GM21423 (cell line): Measurements from ENCODE around the gene ETNPPL.

Experiments
- ATAC-seq: cut with Tn5 transposase; IDR thresholded peaks from one replicate; pipeline ENCODE4 v1.9.1; 2021; ENCODE audit warnings: mild to moderate bottlenecking, moderate library complexity; ENCODE audit not compliant: unreplicated experiment

Gene ETNPPL

DNA sequence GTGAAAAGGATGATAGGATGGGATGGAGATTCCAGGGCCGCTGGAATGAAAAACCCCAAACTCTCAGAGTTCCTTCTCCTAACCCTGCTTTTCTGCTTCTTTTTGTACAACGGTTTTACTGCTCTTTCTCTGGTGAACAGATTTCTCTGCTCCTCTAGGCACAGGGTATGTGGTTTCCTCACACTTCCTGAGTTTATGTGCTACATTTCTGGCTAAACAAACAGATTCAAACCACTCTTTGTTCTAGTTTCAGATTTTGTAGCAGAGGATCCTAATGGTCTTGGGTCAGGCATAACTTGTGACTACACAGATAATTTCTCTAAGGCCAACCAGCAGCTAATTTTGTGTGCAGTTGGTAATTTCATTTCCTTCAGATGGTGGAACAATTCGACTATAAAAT, 59.9 kb downstream of the ETNPPL start:
- ATAC-seq = peak; percentile 58

DNA sequence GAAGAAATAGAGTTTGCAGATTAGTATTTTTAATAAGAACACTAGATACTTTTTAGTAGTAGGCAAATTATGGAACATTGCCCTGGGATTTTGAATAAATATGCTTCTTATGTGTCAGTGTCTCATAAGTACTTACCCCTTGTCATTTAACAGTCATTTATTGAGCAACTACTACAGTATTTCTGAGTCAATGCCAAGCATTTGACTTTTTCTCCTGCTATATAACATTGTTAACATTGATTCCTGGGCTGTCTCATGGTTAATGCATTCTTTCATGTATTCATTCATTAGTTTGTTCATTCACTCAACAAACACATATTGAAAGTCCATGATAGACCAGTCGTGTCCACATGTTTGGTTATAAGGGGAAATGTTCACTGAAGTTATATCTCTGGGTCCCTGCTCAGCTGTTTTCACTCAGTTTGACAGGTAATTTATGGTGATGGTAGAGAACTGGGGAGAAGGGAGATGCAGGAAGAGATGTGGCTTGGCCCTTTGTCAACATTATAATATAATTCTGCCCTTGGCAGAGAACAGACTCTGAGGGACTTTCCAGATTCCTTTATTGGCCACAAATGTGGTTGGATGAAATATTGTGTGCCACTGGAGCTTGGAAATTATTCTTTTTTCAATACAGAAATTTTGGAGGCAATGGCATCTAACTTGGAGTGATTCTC, 62.6 kb downstream of the ETNPPL start:
- no peak for ATAC-seq

DNA sequence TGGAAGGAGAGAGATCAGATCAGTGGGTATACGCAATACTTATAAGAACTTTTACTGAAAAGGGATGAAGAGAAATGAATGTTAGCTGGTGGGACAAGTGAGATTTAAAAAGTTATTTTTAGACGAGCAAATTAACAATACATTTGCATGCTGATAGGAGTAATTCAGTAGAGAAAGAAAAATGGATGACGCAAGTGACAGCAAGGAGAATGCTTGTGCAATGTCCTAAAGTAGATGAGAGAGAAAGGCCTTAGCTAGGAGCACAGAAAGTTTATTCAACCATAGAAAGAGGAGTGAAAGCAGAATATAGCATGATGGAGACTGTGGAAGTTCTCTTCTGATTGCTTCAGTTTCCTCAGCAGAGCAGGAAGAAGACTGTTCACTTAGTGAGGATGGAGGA, 66.7 kb downstream of the ETNPPL start:
- ATAC-seq = no peak

DNA sequence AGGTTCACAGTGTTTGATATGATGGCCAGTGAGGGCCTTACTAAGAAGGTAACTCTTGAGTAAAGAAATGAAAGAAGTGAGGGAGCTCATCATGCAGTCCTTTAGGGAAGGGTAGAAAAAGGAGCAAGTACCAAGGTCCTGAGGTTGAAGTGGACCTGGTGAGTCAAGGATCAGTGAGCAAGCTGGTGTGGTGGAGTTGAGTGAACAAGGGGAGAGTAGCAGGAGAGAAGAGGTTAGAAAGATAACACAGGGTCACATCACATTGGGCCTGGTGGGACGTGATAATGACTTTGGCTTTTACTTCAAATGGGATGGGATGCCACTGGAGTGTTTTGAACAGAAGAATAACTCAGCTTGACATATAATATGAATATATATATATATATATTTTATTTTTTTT, 67.8 kb downstream of the ETNPPL start:
- no peak for ATAC-seq

DNA sequence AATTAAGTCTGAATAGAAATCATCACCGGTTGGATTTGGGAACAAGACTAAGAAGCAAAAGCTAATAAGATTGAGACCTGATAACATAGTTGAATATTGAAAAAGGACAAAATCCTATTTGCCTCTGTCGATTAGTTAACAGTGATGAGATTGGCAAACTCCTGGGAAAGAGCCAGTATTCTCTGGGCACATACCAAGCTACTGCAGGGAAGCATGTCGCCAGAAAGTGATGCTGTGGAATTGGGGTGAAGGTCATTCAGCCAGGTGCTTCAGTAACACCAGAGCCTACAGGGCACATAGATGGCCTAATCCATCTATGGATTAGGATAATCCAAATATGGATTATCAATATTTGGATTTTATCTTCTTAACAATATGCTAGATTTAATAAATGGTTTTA, 68.4 kb downstream of the ETNPPL start:
- no peak for ATAC-seq

DNA sequence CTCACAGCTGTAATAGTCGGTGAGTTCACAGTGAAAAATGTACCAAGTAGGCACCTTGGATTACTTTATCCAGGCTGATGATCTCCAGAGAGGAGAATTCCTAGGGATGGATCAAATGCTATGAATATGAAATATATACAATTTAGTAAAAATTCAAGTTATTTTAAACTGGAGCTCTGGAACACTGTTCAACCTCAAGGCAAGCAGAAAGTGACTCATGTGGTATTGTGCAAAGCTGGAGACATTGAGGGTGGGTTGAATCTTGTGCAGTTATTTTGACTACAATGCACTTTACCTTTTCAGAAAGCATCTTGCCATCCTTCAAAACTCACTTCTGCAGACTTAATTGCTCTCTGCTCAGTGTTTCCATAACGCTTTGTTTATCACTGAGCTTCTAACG, 69.0 kb downstream of the ETNPPL start:
- no peak for ATAC-seq

DNA sequence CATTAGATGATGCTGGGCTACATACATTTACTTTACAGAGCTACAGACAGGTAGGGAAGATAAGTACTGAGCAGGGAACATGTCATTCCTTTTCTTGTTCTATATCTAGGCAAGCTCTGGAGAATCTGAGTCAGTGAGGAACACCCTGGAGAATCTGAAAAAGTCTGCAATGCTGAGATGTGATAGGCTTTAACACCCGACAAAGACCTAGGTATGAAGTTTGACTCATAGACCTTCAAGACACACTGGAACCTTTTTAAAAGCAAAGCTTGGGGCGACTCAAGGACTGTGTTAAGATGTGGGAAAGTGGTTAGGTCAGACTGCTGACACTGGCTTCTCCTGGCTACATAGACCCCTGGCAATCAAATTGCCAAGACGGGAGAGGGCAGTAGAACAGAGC, 69.6 kb downstream of the ETNPPL start:
- ATAC-seq = no peak
